C4-2B (cell line): ENCODE data around the gene RDH13.

ENCODE experiments used
- H3K27ac ChIP-seq: fragments of 450-650 bp; 2 replicates; pipeline ENCODE4 v1.5.1; 2017
- CTCF ChIP-seq: fragments of 450-650 bp; conservative IDR thresholded peaks from 2 replicates; pipeline ENCODE4 v1.5.1; 2017; ENCODE audit warnings: mild to moderate bottlenecking
- ZFX ChIP-seq: fragments of 450-650 bp; IDR thresholded peaks from 2 replicates; pipeline ENCODE4 v1.6.1; 2017

The RDH13 gene

GRCh38 chr19:55103190-55103589, 40.2 kb upstream of the RDH13 start:
- no peak overlapping the region for H3K27ac ChIP-seq
- TF ChIP-seq CTCF (no peak), ZFX (no peak)

- no peak overlapping the region for H3K27ac ChIP-seq
- TF ChIP-seq ZFX (no peak), CTCF (no peak)
Measured at GRCh38 chr19:55101261-55101660, 38.3 kb upstream of the RDH13 start.

- TF ChIP-seq CTCF: no peak
- no peak for TF ChIP-seq ZFX
- no peak overlapping the region for H3K27ac ChIP-seq
Measured at GRCh38 chr19:55099557-55100506, 36.9 kb upstream of the RDH13 start.

GRCh38 chr19:55098716-55099556, 36.0 kb upstream of the RDH13 start:
- no peak for TF ChIP-seq ZFX
- no peak for TF ChIP-seq CTCF
- H3K27ac ChIP-seq: no peak overlapping the region

GRCh38 chr19:55097864-55098715, 35.1 kb upstream of the RDH13 start:
- H3K27ac ChIP-seq: no peak overlapping the region
- TF ChIP-seq CTCF: no peak
- no peak for TF ChIP-seq ZFX

- H3K27ac ChIP-seq: no peak overlapping the region
- TF ChIP-seq ZFX (no peak), CTCF (no peak)
Measured at GRCh38 chr19:55096061-55096701, 33.2 kb upstream of the RDH13 start.
